Islet of Langerhans (tissue), 1 donor: ENCODE data around the gene RNF25.

Experiments used
- FAIRE-seq: peaks from one replicate; lab custom pipeline; 2011; peaks lifted over from hg19 to GRCh38; lab: Jason Lieb, UNC

The RNF25 gene

GRCh38 chr2:218679119-218679518 is 7.3 kb upstream of the RNF25 start:
- no peak for FAIRE-seq

GRCh38 chr2:218671097-218671653 is 627 bp downstream of the RNF25 start:
- no peak for FAIRE-seq

- no peak for FAIRE-seq
Measured at GRCh38 chr2:218664653-218665052, 7.1 kb downstream of the RNF25 start.

- no peak for FAIRE-seq
Measured at GRCh38 chr2:218663901-218664300, 7.9 kb downstream of the RNF25 start.

GRCh38 chr2:218662827-218663226 is 9.0 kb downstream of the RNF25 start:
- FAIRE-seq: no peak

- no peak for FAIRE-seq
Measured at GRCh38 chr2:218662377-218662776, 9.4 kb downstream of the RNF25 start.

- no peak for FAIRE-seq
Measured at GRCh38 chr2:218659988-218660358, 11.8 kb downstream of the RNF25 start.

GRCh38 chr2:218659258-218659987 is 12.4 kb downstream of the RNF25 start, which contains the start of the genes BCS1L and ZNF142:
Gene BCS1L (plus strand): TSS chr2:218659683. CDS start chr2:218660988, 1,305 bp downstream.
Gene ZNF142 (minus strand): TSS chr2:218659623. CDS start chr2:218656429, 3,194 bp downstream.
- FAIRE-seq: no peak

GRCh38 chr2:218658671-218659257 is 13.0 kb downstream of the RNF25 start:
- no peak for FAIRE-seq

- no peak for FAIRE-seq
Measured at GRCh38 chr2:218655751-218656150, 16.1 kb downstream of the RNF25 start.

- FAIRE-seq: no peak
Measured at GRCh38 chr2:218648787-218649100, 23.1 kb downstream of the RNF25 start.

GRCh38 chr2:218648088-218648786 is 23.6 kb downstream of the RNF25 start:
- peak; percentile 30 for FAIRE-seq

- no peak for FAIRE-seq
Measured at GRCh38 chr2:218645126-218645525, 26.7 kb downstream of the RNF25 start.

- no peak for FAIRE-seq
Measured at GRCh38 chr2:218644721-218645120, 27.1 kb downstream of the RNF25 start.

- FAIRE-seq: no peak
Measured at GRCh38 chr2:218643751-218644310, 28.0 kb downstream of the RNF25 start.

- FAIRE-seq: no peak
Measured at GRCh38 chr2:218642786-218643185, 29.0 kb downstream of the RNF25 start.

GRCh38 chr2:218642121-218642656 is 29.6 kb downstream of the RNF25 start:
- FAIRE-seq: no peak

- no peak for FAIRE-seq
Measured at GRCh38 chr2:218638372-218638771, 33.4 kb downstream of the RNF25 start.

GRCh38 chr2:218635719-218636118 is 36.1 kb downstream of the RNF25 start:
- no peak for FAIRE-seq

GRCh38 chr2:218631837-218632236 is 40.0 kb downstream of the RNF25 start:
- no peak for FAIRE-seq

GRCh38 chr2:218627939-218628338 is 43.9 kb downstream of the RNF25 start:
- FAIRE-seq: no peak

GRCh38 chr2:218626369-218626768 is 45.4 kb downstream of the RNF25 start:
- no peak for FAIRE-seq

GRCh38 chr2:218623366-218623705 is 48.5 kb downstream of the RNF25 start:
- no peak for FAIRE-seq
